GM12873 (cell line): ENCODE measurements around the gene CYP1B1.

ENCODE experiments used
- CTCF ChIP-seq: IDR thresholded peaks from 2 replicates; pipeline ENCODE4 v1.5.1; 2012; ENCODE audit warnings: low read depth, mild to moderate bottlenecking, moderate library complexity, low read length, control low read depth; ENCODE audit not compliant: insufficient read depth; ENCODE audit errors: missing control alignments

Gene CYP1B1

GRCh38 chr2:38097258-38097987 is 21.5 kb upstream of the CYP1B1 start:
- TF ChIP-seq CTCF: no peak

- TF ChIP-seq CTCF: no peak
Measured at GRCh38 chr2:38095996-38096861, 20.3 kb upstream of the CYP1B1 start.

GRCh38 chr2:38095079-38095995 is 19.4 kb upstream of the CYP1B1 start:
- no peak for TF ChIP-seq CTCF

GRCh38 chr2:38093527-38094165 is 17.7 kb upstream of the CYP1B1 start:
- no peak for TF ChIP-seq CTCF

- no peak for TF ChIP-seq CTCF
Measured at GRCh38 chr2:38092196-38092902, 16.4 kb upstream of the CYP1B1 start.

- no peak for TF ChIP-seq CTCF
Measured at GRCh38 chr2:38091760-38092159, 15.8 kb upstream of the CYP1B1 start.
